HG02588 (cell line): Measurements from ENCODE around the gene TEX55.
"Not testable (repeated sequence)": the region's sequence is repeated elsewhere in the genome, so short reads cannot be mapped to it uniquely, and the experiment has no call there.

Experiments
- ATAC-seq: cut with Tn5 transposase; IDR thresholded peaks from one replicate; pipeline ENCODE4 v1.9.1; 2021; ENCODE audit warnings: mild to moderate bottlenecking, moderate library complexity; ENCODE audit not compliant: unreplicated experiment

The TEX55 gene

GRCh38 chr3:119145500-119146167 is at the start of gene TEX55:
TEX55 (plus strand) TSS chr3:119146165; CDS start chr3:119146190, 25 bp downstream.
- ATAC-seq, result peak; percentile 55

DNA sequence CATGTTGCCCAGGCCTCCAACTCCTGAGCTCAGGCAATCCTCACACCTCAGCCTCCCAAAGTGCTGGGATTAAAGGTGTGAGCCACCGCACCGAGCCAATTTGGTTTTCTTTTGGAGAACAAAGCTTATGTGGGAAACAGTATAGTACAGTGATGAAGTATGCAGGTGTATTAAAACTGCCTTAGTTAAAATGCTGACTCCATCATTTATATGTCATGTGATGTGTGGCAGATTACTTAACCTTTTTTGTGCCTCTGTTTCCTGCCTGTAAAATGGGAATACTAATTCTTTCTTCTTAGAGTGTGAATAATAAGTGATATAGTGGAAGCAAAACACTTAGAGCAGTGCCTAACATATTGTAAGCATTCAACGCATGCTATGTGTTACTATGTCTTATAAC is 48.0 kb upstream of the TEX55 start:
- no peak for ATAC-seq

DNA sequence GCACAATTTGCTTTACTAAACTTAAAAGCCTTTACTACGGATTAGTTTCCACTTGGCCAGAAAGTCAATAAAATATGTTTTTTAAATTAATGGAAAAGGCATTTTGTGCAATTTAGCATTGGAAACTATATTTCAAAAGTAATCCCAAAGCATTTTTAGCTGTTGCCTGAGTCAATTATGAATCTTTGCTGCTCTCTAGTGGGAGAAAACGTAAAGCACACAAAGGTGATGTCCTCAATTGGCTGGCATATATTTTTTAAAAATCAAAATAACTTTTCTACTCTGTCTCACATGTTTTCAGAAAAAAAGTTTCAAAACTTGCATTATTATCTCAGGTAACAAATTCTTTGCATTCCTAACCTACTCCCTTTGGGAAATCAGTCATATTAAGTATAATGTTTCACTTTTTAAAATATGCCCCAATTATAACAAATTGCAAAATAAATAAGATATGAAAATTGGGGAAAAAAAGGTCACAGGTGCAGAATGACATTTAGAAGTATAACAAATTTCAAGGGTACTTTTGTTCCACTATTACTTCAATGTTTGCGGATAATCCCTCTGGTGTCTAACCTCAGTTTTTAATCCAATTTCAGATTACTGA is 47.2 kb upstream of the TEX55 start:
- no peak for ATAC-seq

DNA sequence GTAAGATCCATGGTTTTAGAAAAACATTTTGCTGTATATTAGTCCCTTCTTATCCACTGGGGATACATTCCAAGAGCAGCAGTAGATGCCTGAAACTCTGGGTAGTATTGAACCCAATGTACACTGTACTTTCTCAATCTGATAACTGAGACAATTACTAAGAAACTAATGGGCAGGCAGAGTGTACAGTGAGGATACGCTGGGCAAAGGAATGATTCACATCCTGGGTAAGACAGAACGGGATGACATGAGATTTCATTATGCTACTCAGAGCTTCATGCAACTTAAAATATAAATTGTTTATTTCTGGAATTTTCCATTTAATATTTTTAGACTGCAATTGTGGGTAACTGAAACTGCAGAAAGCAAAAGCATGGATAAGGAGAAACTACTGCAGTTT is 46.2 kb upstream of the TEX55 start:
- ATAC-seq, result no peak

DNA sequence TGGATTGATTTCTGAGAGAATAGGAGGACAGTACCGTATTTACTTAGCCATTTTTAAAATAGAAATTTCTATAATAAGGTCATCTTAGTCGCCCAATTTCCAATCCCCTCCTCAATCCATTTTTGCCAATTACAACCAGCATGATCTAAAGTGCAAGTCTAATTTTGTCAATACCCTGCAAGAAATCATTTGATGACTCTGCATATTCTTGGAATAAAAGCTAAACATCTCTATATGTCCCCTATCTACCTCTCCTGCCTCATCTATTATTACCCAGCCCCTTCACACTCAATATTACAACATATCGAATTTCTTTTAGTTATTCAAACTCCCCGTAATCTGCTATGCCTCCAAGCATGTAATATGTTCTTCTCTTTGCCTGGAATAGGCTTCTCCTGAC is 41.9 kb upstream of the TEX55 start:
- ATAC-seq, result no peak

GRCh38 chr3:119118330-119118729 is 27.6 kb upstream of the TEX55 start:
- ATAC-seq, result not testable (repeated sequence)

GRCh38 chr3:119120480-119120879 is 25.5 kb upstream of the TEX55 start:
- no peak for ATAC-seq

DNA sequence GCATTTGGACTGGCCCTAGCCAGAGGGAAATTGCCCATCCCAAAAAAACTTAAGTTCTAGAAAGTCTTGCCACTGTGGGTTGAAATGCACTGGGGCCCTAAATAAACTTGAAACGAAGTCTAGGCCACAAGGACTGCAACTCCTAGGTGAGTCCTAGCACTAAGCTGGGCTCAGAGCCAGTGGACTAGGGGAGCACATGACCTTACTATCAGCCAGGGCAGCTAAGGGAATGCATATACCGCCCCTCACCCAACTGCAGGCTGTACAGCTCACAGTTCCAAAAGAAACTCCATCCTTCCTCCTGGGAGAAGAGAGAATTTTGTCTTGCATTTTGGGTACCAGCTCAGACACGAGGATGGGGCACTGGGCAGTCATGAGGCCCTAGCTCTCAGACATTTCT is 23.6 kb upstream of the TEX55 start:
- no peak for ATAC-seq

DNA sequence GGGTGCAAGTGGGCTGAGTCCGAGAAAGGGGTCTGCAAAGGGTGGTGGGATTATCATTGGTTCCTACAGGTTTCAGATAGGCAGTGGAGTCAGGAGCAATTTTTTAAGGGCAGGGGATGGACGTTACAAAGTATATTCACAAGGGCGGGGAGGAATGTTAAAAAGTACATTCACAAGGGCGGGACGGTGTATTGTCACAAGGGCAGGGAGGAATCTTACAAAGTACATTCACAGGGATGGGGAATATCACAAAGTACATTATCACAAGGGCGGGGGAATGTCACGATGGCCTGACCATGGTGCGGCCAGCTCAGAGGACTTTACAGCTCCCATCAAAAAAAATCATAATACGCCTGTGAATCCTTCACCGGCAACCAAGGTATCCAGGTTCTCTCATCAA is 20.6 kb upstream of the TEX55 start:
- ATAC-seq, result no peak

GRCh38 chr3:119125742-119126504 is 20.0 kb upstream of the TEX55 start:
- no peak for ATAC-seq

DNA sequence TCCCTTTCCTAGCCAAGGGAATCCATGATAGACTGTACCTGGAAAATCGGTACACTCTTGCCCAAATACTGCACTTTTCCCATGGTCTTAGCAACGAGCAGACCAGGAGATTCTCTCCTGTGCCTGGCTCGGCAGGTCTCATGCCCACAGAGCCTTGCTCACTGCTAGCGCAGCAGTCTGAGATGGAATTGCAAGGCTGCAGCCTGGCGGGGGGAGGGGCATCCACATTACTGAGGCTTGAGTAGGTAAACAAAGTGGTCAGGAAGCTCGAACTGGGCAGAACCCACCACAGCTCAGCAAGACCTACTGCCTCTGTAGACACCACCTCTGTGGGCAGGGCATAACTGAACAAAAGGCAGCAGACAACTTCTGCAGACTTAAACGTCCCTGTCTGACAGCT is 15.7 kb upstream of the TEX55 start:
- ATAC-seq, result not testable (repeated sequence)

GRCh38 chr3:119132291-119132690 is 13.7 kb upstream of the TEX55 start:
- ATAC-seq, result not testable (repeated sequence)

GRCh38 chr3:119139360-119139759 is 6.6 kb upstream of the TEX55 start:
- not testable (repeated sequence) for ATAC-seq

DNA sequence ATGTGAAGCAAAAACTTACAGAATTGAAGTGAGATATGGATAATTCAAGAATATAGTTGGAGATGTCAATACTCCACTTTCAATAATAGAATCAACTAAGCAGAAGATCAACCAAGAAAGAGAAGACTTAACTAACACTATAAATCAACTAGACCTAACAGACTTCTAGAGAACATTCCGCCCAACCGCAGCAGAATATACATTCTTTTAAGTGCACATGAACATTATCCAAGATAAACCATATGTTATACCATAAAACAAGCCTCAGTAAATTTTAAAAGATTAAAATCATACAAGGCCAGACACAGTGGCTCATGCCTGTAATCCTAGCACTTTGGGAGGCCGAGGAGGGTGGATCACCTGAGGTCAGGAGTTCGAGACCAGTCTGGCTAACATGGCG is 5.5 kb upstream of the TEX55 start:
- ATAC-seq, result no peak

DNA sequence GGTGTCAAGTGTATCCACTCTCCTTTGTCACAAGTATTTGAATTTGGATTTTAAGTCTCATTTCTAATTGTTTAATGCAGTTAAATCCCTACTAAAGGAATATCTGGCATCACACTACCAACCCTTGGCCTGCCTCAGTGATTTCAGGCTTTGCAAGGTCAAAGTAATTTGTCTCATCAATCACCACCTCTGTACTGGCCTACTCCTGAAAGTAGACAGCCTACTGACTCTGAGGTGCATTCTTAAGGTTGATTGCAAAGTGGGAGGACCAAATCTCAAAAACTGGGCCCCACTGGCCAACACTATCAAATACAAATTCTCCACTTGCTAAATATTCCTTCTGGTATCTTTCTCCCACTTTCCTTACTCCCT is 851 bp upstream of the TEX55 start:
- ATAC-seq, result peak; percentile 27

GRCh38 chr3:119146578-119147375 is 812 bp downstream of the TEX55 start:
- ATAC-seq, result no peak

GRCh38 chr3:119147494-119147893 is 1.5 kb downstream of the TEX55 start:
- ATAC-seq, result no peak

DNA sequence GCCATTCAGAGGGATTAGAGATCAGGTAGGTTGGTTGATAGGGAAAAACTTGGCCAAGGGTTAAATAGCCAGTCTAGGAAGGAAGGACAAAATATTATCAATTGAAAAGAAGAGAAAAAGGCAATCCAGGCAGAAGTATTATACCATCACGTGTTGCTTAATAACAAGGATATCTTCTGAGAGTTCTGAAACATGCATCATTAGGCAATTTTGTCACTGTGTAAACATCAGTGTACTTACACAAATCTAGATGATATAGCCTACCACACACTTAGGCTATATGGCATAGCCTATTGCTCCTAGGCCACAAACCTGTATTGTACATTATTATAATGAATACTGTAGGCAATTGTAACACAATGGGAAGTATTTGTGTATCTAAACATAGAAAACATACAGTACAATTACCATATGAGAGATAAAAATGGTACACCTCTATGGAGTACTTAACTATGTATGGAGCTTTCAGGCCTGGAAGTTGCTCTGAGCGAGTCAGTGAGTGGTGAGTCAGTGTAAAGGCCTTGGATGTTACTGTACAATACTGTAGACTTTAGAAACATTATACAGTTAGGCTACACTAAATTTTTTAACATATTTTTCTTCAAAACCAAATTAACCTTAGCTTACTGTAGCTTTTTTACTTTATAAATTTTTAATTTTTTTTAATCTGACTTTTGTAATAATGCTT is 2.7 kb downstream of the TEX55 start:
- ATAC-seq, result no peak

DNA sequence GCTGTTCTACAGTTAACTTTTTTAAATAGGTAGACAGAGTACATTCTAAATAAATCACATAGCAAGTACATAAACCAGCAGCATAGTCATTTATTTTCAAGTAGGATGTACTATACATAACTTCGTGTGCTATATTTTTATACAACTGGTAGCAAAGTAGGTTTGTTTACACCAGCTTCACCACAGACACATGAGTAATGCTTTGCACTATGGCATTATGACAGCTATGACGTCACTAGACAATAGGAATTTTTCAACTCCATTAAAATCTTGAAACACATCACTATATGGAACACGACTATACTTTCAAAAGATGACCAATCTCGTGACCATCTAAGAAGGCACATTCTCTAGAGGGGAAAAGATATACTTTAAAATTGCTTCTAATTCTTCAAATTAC is 3.5 kb downstream of the TEX55 start:
- no peak for ATAC-seq

DNA sequence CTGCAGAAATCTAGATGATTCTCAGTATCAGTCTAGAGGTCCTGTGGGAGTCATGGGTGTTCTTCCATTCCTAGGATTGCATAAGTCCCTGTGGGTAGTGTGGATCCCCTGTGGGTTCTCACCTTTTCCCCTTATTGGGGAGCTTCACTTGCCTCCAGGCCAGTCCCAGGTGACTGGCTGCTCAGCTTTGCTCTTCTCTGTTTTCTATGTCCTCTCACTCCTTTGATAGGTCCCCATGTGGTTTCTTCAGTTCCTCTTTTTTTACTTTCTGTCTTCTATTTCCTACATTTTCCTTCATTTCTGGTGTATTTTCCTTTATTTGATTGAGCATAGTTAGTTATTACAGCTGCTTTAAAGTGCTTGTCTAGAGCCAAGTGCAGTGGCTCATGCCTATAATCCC is 10.9 kb downstream of the TEX55 start:
- ATAC-seq, result no peak

DNA sequence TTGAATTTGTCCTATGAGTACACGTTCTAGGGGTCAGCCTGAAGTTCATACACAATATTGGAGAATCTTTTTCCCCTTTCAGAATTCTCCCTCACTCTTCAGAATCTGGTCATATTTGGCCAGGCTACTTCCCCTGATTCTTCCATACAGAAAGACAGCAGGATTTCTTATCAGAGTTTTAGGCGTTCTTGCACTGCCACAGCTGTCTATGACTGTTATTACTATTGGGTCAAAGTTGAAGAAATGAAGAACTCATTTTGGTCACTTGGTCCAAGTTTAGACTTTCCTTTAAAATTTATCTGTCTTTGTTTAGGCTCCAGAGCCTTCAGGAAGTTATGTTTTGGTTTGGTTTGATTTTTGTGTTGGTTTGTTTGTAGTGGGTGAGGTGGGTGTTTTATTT is 12.0 kb downstream of the TEX55 start:
- no peak for ATAC-seq
